ENCODE data around the gene FAAP100.

DNA sequence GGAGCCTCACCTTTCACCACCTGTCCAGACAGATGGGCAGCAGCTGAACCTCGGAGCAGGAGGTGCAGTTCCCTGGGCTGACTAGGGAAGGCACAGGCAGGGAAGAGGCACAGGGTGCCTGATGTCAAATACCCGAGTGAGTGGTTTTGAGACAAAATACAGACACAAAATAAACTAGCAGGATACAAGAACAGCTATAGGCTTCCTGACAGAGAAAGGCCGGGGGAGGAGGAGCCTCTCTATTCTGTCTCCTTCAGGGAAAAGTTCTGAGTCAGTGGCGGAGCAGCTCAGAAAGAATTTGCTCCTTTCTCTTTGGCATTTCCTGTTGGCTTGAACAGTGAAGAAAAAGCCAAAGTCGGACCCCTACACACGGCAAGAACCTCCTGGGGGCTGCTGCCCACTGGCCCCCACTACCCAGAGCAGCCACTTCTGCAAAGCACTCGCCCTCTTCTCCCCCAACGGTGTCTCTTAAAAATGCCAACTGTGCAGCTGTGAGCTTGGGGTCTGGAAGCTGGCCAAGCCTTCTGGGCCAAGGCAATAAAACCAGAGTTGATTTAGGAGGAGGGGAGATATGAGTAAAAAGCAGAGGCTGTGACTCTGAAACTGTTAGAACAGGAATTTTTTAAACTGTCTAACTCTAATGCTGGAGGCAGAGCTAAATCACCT, 14.4 kb upstream of the FAAP100 start:
- TF ChIP-seq CTCF (conservative IDR thresholded peaks at IDR 0.05) (no peak), EZH2 (IDR thresholded peaks at IDR 0.05; ENCODE audit: low read depth) (no peak)
